ENCODE results near the gene HAPLN2.

Gene HAPLN2

DNA sequence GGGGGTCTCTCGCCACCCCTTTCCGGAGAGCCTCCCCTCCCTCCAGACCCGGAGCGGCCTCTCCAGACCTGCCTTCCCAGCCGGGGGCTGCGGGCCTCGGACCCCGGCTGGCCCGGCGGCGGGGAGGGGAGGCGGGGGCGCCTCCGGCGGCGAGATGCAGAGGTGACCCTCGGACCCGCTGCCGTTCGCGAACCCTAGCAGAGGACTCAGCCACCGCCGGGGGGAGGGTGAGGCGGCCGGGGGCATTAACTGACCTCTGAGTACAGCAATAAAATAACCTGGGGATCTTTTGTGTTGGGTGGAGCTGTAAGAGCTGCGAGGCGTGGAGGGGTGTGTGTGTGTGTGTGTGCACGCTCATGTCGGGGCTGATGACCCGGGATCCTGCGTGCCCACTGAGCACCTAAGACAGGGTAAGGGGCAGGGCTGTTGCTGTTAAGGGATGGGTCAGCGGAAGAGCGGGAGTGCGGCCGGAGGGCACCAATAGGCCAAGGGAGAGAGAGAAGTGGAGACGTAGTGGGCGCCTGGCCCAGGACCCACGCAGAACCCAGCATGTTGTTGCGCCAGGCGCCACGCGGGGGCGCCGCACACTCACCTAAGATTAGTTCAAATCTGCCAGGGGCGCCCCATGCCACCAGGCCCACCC lies 6.3 kb downstream of the HAPLN2 start:
- CTCF ChIA-PET: interaction anchor here (0.6 to 14.1 kb wide), 14 partner anchors 11 to 427 kb away, joined by 3 to 294 read pairs (median 24); partner anchors contain the start of genes BCAN and NES
- TF ChIP-seq ZNF169 (tag by site-specific recombination; IDR thresholded peaks at IDR 0.05) (no peak), ZNF394 (tag by site-specific recombination; IDR thresholded peaks at IDR 0.05; ENCODE audit: borderline replicate concordance) (0 out of 2 replicates have a peak, but pooled peaks have one; percentile 4), ZNF146 (tag by site-specific recombination; IDR thresholded peaks at IDR 0.05) (no peak), ZNF23 (tag by site-specific recombination; IDR thresholded peaks at IDR 0.05; ENCODE audit: borderline replicate concordance) (no peak), ZNF514 (tag by site-specific recombination; IDR thresholded peaks at IDR 0.05) (no peak), ZNF501 (tag by site-specific recombination; IDR thresholded peaks at IDR 0.05) (peak; percentile 45; the same call in 1 of the 2 replicates), ZBTB26 (tag by site-specific recombination; optimal IDR thresholded peaks at IDR 0.05) (peak; percentile 45), ZNF174 (tag by site-specific recombination; IDR thresholded peaks at IDR 0.05) (no peak), OSR2 (tag by site-specific recombination; IDR thresholded peaks at IDR 0.05) (no peak), SP2 (tag by site-specific recombination; IDR thresholded peaks at IDR 0.05) (no peak), ZBTB8A (tag by site-specific recombination; IDR thresholded peaks at IDR 0.05) (peak; percentile 43; the same call in 1 of the 2 replicates), ZNF311 (tag by site-specific recombination; IDR thresholded peaks at IDR 0.05; ENCODE audit: borderline replicate concordance) (no peak), ZNF580 (tag by site-specific recombination; IDR thresholded peaks at IDR 0.05) (no peak), BCL11B (tag by site-specific recombination; IDR thresholded peaks at IDR 0.05; ENCODE audit: low read depth) (no peak), MZF1 (tag by site-specific recombination; IDR thresholded peaks at IDR 0.05; ENCODE audit: borderline replicate concordance) (no peak), ZNF513 (tag by site-specific recombination; IDR thresholded peaks at IDR 0.05) (no peak), ZNF473 (tag by site-specific recombination; IDR thresholded peaks at IDR 0.05) (no peak), ZNF292 (tag by site-specific recombination; IDR thresholded peaks at IDR 0.05; ENCODE audit: borderline replicate concordance, low read depth) (no peak), GLIS1 (tag by site-specific recombination; IDR thresholded peaks at IDR 0.05) (peak; percentile 4; the same call in 1 of the 2 replicates), ZNF776 (tag by site-specific recombination; IDR thresholded peaks at IDR 0.05; ENCODE audit: borderline replicate concordance) (no peak), ZNF391 (tag by site-specific recombination; IDR thresholded peaks at IDR 0.05; ENCODE audit: borderline replicate concordance, low read depth) (no peak), CTCF (tag by site-specific recombination; IDR thresholded peaks at IDR 0.05) (peak; percentile 88), ZNF214 (tag by site-specific recombination; IDR thresholded peaks at IDR 0.05; ENCODE audit: borderline replicate concordance) (no peak), MYNN (tag by site-specific recombination; IDR thresholded peaks at IDR 0.05; ENCODE audit: borderline replicate concordance) (no peak), ZNF629 (tag by site-specific recombination; IDR thresholded peaks at IDR 0.05) (no peak), KLF17 (tag by site-specific recombination; IDR thresholded peaks at IDR 0.05) (peak; percentile 70; the same call in 1 of the 2 replicates), KLF1 (tag by site-specific recombination; IDR thresholded peaks at IDR 0.05) (peak; percentile 50), ZNF155 (tag by site-specific recombination; IDR thresholded peaks at IDR 0.05) (no peak), ZSCAN16 (tag by site-specific recombination; IDR thresholded peaks at IDR 0.05) (no peak), ZNF366 (tag by site-specific recombination; conservative IDR thresholded peaks at IDR 0.05) (peak; percentile 68)
- TF ChIP-seq, protein P1, sequence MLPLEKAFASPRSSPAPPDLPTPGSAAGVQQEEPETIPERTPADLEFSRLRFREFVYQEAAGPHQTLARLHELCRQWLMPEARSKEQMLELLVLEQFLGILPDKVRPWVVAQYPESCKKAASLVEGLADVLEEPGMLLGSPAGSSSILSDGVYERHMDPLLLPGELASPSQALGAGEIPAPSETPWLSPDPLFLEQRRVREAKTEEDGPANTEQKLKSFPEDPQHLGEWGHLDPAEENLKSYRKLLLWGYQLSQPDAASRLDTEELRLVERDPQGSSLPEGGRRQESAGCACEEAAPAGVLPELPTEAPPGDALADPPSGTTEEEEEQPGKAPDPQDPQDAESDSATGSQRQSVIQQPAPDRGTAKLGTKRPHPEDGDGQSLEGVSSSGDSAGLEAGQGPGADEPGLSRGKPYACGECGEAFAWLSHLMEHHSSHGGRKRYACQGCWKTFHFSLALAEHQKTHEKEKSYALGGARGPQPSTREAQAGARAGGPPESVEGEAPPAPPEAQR (tag by site-specific recombination; IDR thresholded peaks at IDR 0.05): no peak

More for the DNA sequence above, 6.3 kb downstream of the HAPLN2 start:
- peak overlapping the region; percentile 26 for H3K4me3 ChIP-seq (ENCODE audit: low read depth, low read length)
- H3K9me3 ChIP-seq (ENCODE audit: control insufficient read depth, insufficient read depth, low read depth, low read length): no peaks in the 10 kb centered on the region
- H3K36me3 ChIP-seq (ENCODE audit: control insufficient read depth in 2 of 2, insufficient read depth in 1 of 2, low read length in 2 of 2): no peaks in the 10 kb centered on the region
- H3K4me1 ChIP-seq (ENCODE audit: control insufficient read depth, insufficient read depth, low read length): no peaks in the 10 kb centered on the region
- no peak overlapping the region; the same call in 1 of the 2 replicates for H3K27ac ChIP-seq (ENCODE audit: extremely low read depth, low read depth, low read length)
- POLR2A ChIA-PET: interaction anchor here (1.8 to 2.1 kb wide), 2 partner anchors 36 to 64 kb away, joined by 7 to 11 read pairs; no protein-coding TSS in a partner anchor
